Inflammatory macrophage treated with lipopolysaccharide for 4 hours (primary cell): ENCODE results near the gene SRF.
A peak's percentile ranks its signal among the peaks of the same experiment; 100 is the strongest.
"Not testable (repeated sequence)": the region's sequence is repeated elsewhere in the genome, so short reads cannot be mapped to it uniquely, and the experiment has no call there.

Experiments used
- DNase-seq: peaks from one replicate; pipeline ENCODE4 v3.0.0-alpha.2; 2020

Gene SRF

GRCh38 chr6:43170931-43171706 is at the start of gene SRF:
SRF (plus strand) TSS chr6:43171269; CDS start chr6:43171657, 388 bp downstream.
- DNase-seq: peak; percentile 100

- no peak for DNase-seq
These were observed 48.9 kb upstream of the SRF start for GRCh38 chr6:43122146-43122545.

DNA sequence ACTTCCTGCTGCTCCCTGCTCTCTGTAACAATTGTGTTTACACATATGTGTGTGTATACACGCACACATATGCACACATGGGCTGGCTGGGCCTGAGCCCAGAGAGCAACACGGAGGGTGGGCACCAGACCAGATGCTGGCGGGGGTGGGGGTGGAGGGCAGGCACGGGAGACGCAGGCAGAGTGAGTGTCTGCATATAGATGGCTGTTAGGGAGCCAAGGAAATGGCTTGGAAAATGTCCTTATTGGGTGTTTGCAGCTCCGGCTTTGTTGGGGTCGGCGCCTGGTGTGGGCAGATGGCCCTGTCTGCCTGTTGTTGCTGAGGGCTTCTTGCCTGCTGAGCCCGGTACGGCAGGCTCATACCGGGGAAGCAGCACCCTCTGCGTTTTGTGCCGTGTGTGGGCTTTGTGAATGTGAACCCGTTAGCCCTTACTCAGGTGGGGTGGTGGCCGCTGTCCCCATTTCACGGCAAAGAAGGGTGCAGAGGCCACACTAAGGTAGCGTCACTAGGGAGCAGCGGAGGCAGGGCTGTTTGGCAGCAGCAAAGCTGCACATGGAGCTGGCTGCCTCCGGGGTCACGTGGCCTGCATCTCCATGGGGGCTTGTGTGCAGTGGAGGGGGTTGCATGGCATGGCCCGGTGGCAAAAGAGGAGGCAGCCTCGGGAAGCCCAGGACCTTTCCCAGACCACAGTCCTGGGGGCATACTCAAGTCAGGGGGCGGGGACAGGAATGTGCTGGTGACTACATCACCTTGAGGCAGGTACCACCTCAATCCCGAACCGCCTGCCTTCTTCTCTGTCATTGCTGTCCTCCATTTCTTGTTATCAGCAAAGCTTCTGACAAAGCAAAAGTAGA is 47.4 kb upstream of the SRF start:
- DNase-seq: no peak

- no peak for DNase-seq
These were observed 46.6 kb upstream of the SRF start for GRCh38 chr6:43124481-43124880.

- no peak for DNase-seq
These were observed 46.0 kb upstream of the SRF start for GRCh38 chr6:43125119-43125518.

- no peak for DNase-seq
These were observed 45.5 kb upstream of the SRF start for GRCh38 chr6:43125555-43125954.

- DNase-seq: peak; percentile 10
These were observed 43.9 kb upstream of the SRF start for GRCh38 chr6:43127180-43127579.

DNA sequence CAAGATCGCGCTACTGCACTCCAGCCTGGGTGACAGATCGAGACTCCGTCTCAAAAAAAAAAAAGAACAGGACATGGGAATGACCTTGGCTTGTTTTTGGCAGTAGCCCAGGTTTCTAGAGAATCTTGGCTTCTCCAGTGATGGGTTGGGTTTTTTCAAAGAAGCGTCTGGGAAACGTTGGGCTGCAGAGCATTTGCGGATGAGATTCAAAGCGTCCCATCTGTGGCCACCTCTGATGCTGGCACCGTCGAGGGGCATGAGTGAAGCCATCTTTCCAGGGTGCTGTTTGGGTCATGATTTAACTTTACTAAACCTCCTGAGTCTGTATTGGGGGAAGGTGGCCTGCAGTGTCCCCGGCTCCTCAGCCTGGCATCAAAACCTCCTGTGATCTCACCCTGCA is 43.2 kb upstream of the SRF start:
- DNase-seq: no peak

DNA sequence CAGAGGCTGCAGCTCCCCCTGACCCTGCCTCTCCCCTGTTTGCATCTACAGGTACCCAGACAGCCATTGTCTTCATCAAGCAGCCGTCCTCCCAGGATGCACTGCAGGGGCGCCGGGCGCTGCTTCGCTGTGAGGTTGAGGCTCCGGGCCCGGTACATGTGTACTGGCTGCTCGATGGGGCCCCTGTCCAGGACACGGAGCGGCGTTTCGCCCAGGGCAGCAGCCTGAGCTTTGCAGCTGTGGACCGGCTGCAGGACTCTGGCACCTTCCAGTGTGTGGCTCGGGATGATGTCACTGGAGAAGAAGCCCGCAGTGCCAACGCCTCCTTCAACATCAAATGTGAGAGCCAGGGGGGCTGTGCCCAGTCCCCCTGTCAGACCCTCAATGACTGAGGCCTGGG is 42.1 kb upstream of the SRF start:
- DNase-seq: no peak

DNA sequence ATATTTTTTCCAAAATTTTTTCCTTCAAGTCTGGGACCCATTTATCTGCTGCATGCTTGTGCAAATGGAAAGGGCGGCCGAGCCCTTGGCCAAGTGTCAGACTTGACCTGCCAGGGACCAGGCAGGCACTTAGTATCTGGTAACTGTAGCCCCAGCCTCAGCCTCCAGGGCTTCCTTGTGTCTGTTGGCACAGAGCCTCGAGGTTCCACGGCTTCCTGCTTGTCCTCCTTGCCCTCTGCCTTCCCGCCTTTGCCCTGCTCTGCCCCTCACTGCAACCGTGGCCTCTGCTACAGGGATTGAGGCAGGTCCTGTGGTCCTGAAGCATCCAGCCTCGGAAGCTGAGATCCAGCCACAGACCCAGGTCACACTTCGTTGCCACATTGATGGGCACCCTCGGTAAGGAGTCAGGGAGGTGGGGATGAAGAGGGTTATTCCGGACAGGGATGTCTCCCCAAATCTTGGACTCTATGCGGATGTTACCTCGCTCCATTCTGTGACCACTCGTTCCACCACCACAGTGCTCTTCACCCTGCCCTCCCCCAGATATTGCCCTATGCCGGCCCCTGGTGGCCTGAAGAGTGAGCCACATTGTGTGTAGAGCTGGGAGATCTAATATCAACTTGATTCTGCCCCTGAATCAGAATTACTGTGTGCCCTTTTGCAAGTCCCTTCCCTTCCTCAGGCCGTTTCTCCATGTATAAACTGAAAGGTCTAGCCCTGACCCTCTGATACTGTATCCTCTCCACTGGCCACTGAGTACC is 41.5 kb upstream of the SRF start:
- peak; percentile 7 for DNase-seq

GRCh38 chr6:43130429-43130828 is 40.6 kb upstream of the SRF start:
- no peak for DNase-seq

GRCh38 chr6:43131379-43131778 is 39.7 kb upstream of the SRF start:
- not testable (repeated sequence) for DNase-seq

- DNase-seq: no peak
These were observed 32.8 kb upstream of the SRF start for GRCh38 chr6:43138267-43138666.

- DNase-seq: not testable (repeated sequence)
These were observed 31.1 kb upstream of the SRF start for GRCh38 chr6:43139973-43140372.

GRCh38 chr6:43141644-43142043 is 29.4 kb upstream of the SRF start:
- no peak for DNase-seq

- DNase-seq: no peak
These were observed 29.0 kb upstream of the SRF start for GRCh38 chr6:43142101-43142500.

GRCh38 chr6:43143235-43144128 is 27.6 kb upstream of the SRF start:
- peak; percentile 56 for DNase-seq

DNA sequence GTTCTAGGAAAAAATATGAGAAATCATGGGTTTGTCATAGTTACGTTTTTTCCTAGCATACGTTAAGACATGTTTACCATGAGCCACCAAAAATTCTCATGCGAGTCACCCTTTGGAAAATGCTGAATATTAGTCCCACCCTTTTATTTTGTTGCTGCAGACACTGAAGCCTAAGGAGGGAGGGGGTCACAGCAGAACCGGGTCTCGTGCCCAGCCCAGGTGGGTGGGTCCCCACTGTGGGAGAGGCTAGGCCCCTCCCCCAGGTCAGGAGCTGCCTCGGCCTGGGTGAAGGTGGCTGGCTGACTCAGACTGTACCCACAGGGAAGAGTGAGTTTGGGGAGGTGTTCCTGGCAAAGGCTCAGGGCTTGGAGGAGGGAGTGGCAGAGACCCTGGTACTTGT is 26.2 kb upstream of the SRF start:
- DNase-seq: no peak

DNA sequence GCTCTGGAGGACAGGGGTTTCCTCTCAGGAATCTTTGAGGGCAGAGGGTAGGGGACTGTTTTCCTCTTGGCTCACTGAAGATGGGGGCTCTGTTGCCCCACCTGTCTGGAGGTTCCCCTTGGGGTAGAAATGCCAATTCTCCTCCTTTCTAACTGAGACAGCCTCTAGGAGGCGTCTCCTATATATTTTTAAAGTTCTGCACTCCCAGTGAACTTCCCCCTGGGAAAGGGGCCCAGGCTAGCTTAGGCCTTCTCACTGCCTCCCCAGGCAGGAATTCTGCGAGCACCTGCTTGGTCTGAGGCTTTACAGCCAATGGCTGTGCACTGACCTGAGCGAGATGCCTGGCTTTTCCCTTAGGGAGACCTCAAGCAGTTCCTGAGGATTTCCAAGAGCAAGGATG is 24.8 kb upstream of the SRF start:
- DNase-seq: no peak

DNA sequence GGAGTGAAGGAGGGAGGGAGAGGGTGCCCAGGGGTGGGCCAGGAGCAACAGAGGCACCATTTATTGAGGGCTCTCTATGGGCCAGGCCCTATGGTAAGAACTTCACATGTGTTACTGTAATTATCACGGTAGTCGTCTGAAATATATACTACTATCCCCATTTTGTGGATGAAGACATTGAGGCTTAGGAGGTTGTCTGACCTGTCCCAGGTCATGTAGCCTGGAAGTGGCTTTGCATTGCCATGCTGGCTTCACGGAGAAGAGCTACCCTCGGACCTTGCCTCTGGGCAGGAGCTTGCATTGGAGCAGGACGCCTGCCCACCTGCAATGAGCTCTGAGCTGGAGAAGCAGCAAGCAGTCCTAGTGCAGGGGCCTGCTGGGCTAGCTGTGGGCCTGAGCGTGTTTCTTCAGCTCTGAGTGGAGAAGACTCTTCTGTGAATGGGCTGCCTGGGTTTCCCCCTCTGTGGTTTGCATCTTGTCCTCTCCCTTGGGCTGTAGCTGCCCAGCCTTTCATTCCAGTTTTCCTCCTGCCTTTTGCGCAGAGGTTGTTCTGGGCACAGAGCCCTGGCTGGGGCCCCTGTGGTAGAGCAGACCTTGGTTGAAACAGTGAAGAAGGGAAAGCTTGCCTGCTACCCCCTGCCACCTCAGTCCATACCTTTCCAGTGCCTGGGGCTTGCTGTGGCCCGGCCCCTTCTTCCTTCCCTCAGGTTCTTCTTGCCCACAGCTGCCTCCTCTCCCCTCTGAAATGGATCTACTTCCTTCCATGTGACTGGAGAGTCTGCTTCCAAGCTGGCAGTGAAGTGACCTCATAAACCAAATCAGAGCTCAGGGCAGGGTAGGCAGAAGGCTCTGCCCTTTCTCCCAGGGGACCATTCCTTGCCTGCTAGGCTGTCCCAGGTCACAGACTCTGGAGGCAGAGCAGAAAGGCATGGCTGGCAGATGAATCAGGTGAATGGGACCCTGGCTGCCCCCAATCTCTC is 24.1 kb upstream of the SRF start:
- no peak for DNase-seq
